Keratinocyte (primary cell): Measurements from ENCODE around the gene FBXL17. TPM values are rescaled to one million over a fixed set of nuclear protein-coding genes. Genes with fewer than 3 reads are reported as not detected.

ENCODE experiments used
- DNase-seq: peaks from one replicate; pipeline ENCODE4 v3.0.0-alpha.2; 2011; ENCODE audit warnings: low read depth, missing footprints, low spot score
- FAIRE-seq: peaks from 2 replicates; lab custom pipeline; 2011; peaks lifted over from hg19 to GRCh38; lab: Jason Lieb, UNC
- H2AFZ ChIP-seq: 2 replicates; pipeline ENCODE4 v1.6.0; 2012; ENCODE audit warnings: low read length, control low read depth, inconsistent platforms; ENCODE audit not compliant: control insufficient read depth
- H3K27ac ChIP-seq: 2 replicates; pipeline ENCODE4 v1.5.1; 2011; ENCODE audit warnings: low read length; ENCODE audit not compliant: control insufficient read depth, insufficient read depth
- H3K27me3 ChIP-seq: 3 replicates; pipeline ENCODE4 v1.6.0; 2011; ENCODE audit warnings: low read length; ENCODE audit not compliant: control insufficient read depth, insufficient read depth; ENCODE audit errors: extremely low read depth
- H3K36me3 ChIP-seq, 2 experiments: 2 replicates in 1 of 2; 3 replicates in 1 of 2; pipeline ENCODE4 v1.5.1; 2011; ENCODE audit warnings: low read length in 2 of 2, mild to moderate bottlenecking in 1 of 2; ENCODE audit not compliant: control insufficient read depth in 2 of 2, insufficient read depth in 2 of 2; ENCODE audit errors: extremely low read depth in 1 of 2
- H3K4me1 ChIP-seq: 3 replicates; pipeline ENCODE4 v1.5.1; 2011; ENCODE audit warnings: low read length; ENCODE audit not compliant: control insufficient read depth, insufficient read depth; ENCODE audit errors: extremely low read depth
- H3K4me2 ChIP-seq: 3 replicates; pipeline ENCODE4 v1.6.0; 2011; ENCODE audit warnings: low read depth, low read length; ENCODE audit not compliant: control insufficient read depth, insufficient read depth; ENCODE audit errors: extremely low read depth
- H3K4me3 ChIP-seq, 3 experiments: fragments of 200-600 bp in 1 of 3; sonication (generic) in 1 of 3; 2 replicates in 2 of 3; 3 replicates in 1 of 3; pipeline ENCODE4 v1.5.1; 2011 to 2016; ENCODE audit warnings: low read length in 3 of 3, mild to moderate bottlenecking in 3 of 3, control low read depth in 2 of 3, inconsistent platforms in 1 of 3, low read depth in 1 of 3, mixed read lengths in 1 of 3, mixed run types in 1 of 3, moderate library complexity in 1 of 3; ENCODE audit not compliant: control insufficient read depth in 2 of 3, insufficient read depth in 2 of 3; ENCODE audit errors: extremely low read depth in 1 of 3
- H3K79me2 ChIP-seq: 2 replicates; pipeline ENCODE4 v1.6.0; 2012; ENCODE audit warnings: low read length; ENCODE audit not compliant: control insufficient read depth, insufficient read depth
- H3K9ac ChIP-seq: 3 replicates; pipeline ENCODE4 v1.6.0; 2011; ENCODE audit warnings: low read length; ENCODE audit not compliant: control insufficient read depth, insufficient read depth; ENCODE audit errors: extremely low read depth
- H3K9me1 ChIP-seq: 3 replicates; pipeline ENCODE4 v1.6.0; 2011; ENCODE audit warnings: low read length; ENCODE audit not compliant: control insufficient read depth, insufficient read depth; ENCODE audit errors: extremely low read depth
- H3K9me3 ChIP-seq: 2 replicates; pipeline ENCODE4 v1.5.1; 2012; ENCODE audit warnings: low read depth, low read length; ENCODE audit not compliant: control insufficient read depth
- H4K20me1 ChIP-seq: 3 replicates; pipeline ENCODE4 v1.6.0; 2011; ENCODE audit warnings: low read length; ENCODE audit not compliant: control insufficient read depth, insufficient read depth; ENCODE audit errors: extremely low read depth
- EZH2 ChIP-seq: IDR thresholded peaks from one replicate; pipeline ENCODE4 v1.6.1; 2012; ENCODE audit warnings: inconsistent platforms, mild to moderate bottlenecking, low read length, moderate library complexity
- dilution Hi-C: fragments of 300-500 bp; cut with MboI; formaldehyde crosslinking; loops from one replicate; pipeline ENCODE4 v1.7.0; 2020; ENCODE audit warnings: low sequenced_read_pairs; ENCODE audit not compliant: extremely low pct_ligation_motif_present
- polyA plus RNA-seq, 5 experiments: library from polyadenylated mRNA; depleted of rRNA in 3 of 5; stranded (reverse) in 3 of 5; stranded (forward) in 1 of 5; unstranded in 1 of 5; fragments of >200 nt; gene quantifications; 1 replicate in 1 of 5; 2 replicates in 3 of 5; 3 replicates in 1 of 5; pipeline versions ENCODE4 v1.2.1 to v1.2.3, GENCODE V29; 2011 to 2012; ENCODE audit warnings: missing spikeins in 2 of 5, low read depth in 1 of 5, low replicate concordance in 1 of 5
- TF ChIP-seq, protein P1 (sequence below), 3 experiments: IDR thresholded peaks in 1 of 3; conservative IDR thresholded peaks in 1 of 3; optimal IDR thresholded peaks in 1 of 3; 2 replicates in 2 of 3; 3 replicates in 1 of 3; pipeline versions ENCODE3 to v1.5.1; 2011; ENCODE audit warnings: low read length in 3 of 3, mild to moderate bottlenecking in 3 of 3, moderate library complexity in 2 of 3, control low read depth in 1 of 3, inconsistent platforms in 1 of 3; ENCODE audit not compliant: insufficient read depth in 2 of 3; ENCODE audit errors: extremely low read depth in 1 of 3

The FBXL17 gene
- polyA plus RNA-seq, 1 donor (not counting 4 experiments of a cell fraction or from before 2014, with no cell fraction given) = 5.7 TPM

DNA sequence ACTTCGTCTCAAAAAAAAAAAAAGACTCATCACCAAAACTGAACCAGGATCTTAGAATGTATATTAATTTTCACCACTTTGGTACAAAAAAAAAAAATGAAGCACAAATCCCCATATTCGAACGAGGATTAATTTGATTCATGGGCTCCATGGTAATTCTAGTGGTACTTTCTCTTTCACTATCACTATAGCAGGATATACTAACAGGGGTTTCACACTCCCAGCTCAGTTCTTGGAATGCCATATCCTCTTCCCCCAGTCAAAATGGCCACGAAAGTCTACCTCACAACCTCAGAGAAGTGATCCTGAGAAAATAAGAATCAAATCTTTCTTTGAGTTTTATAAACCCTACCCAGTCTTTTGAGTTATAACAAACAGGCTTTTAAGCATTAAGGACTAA, 235.7 kb downstream of the FBXL17 start:
- Histone ChIP-seq H4K20me1 (no peaks in the 10 kb centered on the region), H3K79me2 (no peaks in the 10 kb centered on the region), H3K4me3 (no peak overlapping the region), H3K9ac (no peak overlapping the region), H3K9me3 (no peaks in the 10 kb centered on the region), H3K9me1 (no peaks in the 10 kb centered on the region), H3K27me3 (no peaks in the 10 kb centered on the region), H3K4me2 (no peak overlapping the region), H3K4me1 (no peaks in the 10 kb centered on the region), H3K36me3 (no peaks in the 10 kb centered on the region), H2AFZ (no peak overlapping the region), H3K27ac (no peak overlapping the region)
- TF ChIP-seq, protein P1, sequence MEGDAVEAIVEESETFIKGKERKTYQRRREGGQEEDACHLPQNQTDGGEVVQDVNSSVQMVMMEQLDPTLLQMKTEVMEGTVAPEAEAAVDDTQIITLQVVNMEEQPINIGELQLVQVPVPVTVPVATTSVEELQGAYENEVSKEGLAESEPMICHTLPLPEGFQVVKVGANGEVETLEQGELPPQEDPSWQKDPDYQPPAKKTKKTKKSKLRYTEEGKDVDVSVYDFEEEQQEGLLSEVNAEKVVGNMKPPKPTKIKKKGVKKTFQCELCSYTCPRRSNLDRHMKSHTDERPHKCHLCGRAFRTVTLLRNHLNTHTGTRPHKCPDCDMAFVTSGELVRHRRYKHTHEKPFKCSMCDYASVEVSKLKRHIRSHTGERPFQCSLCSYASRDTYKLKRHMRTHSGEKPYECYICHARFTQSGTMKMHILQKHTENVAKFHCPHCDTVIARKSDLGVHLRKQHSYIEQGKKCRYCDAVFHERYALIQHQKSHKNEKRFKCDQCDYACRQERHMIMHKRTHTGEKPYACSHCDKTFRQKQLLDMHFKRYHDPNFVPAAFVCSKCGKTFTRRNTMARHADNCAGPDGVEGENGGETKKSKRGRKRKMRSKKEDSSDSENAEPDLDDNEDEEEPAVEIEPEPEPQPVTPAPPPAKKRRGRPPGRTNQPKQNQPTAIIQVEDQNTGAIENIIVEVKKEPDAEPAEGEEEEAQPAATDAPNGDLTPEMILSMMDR (optimal IDR thresholded peaks at IDR 0.05 in 1 of 3, IDR thresholded peaks at IDR 0.05 in 1 of 3, conservative IDR thresholded peaks at IDR 0.05 in 1 of 3; ENCODE audit: extremely low read depth in 1 of 3, insufficient read depth in 2 of 3, low read length in 3 of 3) = no peak
- no peak for TF ChIP-seq EZH2
- dilution Hi-C loops = no loop called here
- DNase-seq (no peak), FAIRE-seq (no peak)

DNA sequence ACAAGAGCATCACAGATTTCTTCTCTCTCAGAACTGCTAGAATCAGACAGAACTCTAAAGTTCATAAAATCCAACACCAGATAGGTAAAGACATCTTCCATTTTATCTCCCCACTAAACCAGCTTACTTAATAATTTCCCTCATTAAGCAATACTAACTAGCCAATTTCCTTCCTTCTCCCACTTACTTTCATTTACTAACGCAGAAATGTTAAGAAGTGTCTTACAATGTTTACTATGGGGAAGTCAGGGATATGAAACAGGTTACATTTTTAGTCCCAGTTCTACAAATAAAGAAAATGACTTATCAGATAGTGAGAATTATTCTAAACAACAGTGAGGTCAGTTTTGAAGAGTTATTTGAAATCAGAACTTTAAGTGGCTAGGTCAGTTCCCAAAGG, 236.5 kb downstream of the FBXL17 start:
- Histone ChIP-seq H4K20me1 (no peaks in the 10 kb centered on the region), H3K79me2 (no peaks in the 10 kb centered on the region), H3K9ac (no peak overlapping the region), H3K4me2 (no peak overlapping the region), H3K9me3 (no peaks in the 10 kb centered on the region), H3K4me3 (no peak overlapping the region), H2AFZ (no peak overlapping the region), H3K27me3 (no peaks in the 10 kb centered on the region), H3K36me3 (no peaks in the 10 kb centered on the region), H3K27ac (no peak overlapping the region), H3K4me1 (no peaks in the 10 kb centered on the region), H3K9me1 (no peaks in the 10 kb centered on the region)
- dilution Hi-C loops = no loop called here
- DNase-seq (no peak), FAIRE-seq (no peak)
- TF ChIP-seq, protein P1 (optimal IDR thresholded peaks at IDR 0.05 in 1 of 3, IDR thresholded peaks at IDR 0.05 in 1 of 3, conservative IDR thresholded peaks at IDR 0.05 in 1 of 3; ENCODE audit: extremely low read depth in 1 of 3, insufficient read depth in 2 of 3, low read length in 3 of 3) = no peak
- no peak for TF ChIP-seq EZH2
